ENCODE measurements around the gene FXYD1. TPM values are rescaled to one million over a fixed set of nuclear protein-coding genes. Genes with fewer than 3 reads are reported as not detected.

The FXYD1 gene
- total RNA-seq, 4 donors from 2014 or later: 44.4 to 92.6 (median 70.7) TPM

DNA sequence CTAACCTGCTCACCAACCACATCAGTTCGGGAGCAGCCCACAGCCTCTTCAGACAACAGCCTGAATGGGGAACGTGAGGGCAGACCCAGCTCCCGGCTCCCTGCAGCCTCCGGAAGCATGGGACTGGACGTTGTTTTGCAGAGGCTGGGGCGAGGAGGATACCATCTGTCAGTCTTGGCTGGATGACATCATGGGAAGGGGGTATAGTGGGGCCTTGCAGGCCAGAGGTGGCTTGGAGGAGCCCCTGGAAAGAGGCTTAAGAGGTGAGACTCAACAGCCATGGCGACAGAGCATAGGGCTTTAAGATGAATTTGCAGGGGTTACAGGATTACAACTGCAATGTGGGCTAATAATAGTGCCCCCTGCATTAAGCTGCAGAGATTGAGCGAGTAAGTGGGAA lies 21.5 kb upstream of the FXYD1 start:
- intact Hi-C loops (cut with DNase I): no loop called here
- Histone ChIP-seq H3K27me3 (no peaks in the 10 kb centered on the region), H3K4me3 (peak overlapping the region; percentile 26 to 44 (median 30)), H3K27ac (replicated peaks in 1 of 4) (peak overlapping the region; percentile 43 to 72 (median 58)), H3K9me3 (no peaks in the 10 kb centered on the region), H3K4me1 (peaks cover 12 to 35% (median 24%) of the 10 kb centered on the region in 4 donors), H3K36me3 (no peaks in the 10 kb centered on the region)
- TF ChIP-seq EP300 (IDR thresholded peaks at IDR 0.05) (no peak), POLR2A (IDR thresholded peaks at IDR 0.05; ENCODE audit: low read depth) (no peak), POLR2AphosphoS5 (IDR thresholded peaks at IDR 0.05) (no peak)
- TF ChIP-seq, protein P1, sequence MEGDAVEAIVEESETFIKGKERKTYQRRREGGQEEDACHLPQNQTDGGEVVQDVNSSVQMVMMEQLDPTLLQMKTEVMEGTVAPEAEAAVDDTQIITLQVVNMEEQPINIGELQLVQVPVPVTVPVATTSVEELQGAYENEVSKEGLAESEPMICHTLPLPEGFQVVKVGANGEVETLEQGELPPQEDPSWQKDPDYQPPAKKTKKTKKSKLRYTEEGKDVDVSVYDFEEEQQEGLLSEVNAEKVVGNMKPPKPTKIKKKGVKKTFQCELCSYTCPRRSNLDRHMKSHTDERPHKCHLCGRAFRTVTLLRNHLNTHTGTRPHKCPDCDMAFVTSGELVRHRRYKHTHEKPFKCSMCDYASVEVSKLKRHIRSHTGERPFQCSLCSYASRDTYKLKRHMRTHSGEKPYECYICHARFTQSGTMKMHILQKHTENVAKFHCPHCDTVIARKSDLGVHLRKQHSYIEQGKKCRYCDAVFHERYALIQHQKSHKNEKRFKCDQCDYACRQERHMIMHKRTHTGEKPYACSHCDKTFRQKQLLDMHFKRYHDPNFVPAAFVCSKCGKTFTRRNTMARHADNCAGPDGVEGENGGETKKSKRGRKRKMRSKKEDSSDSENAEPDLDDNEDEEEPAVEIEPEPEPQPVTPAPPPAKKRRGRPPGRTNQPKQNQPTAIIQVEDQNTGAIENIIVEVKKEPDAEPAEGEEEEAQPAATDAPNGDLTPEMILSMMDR (IDR thresholded peaks at IDR 0.05): no peak
- no peak for DNase-seq (ENCODE audit: extremely low spot score)
- 89% methylated on average over 5 of the region's 8 CpGs for WGBS

DNA sequence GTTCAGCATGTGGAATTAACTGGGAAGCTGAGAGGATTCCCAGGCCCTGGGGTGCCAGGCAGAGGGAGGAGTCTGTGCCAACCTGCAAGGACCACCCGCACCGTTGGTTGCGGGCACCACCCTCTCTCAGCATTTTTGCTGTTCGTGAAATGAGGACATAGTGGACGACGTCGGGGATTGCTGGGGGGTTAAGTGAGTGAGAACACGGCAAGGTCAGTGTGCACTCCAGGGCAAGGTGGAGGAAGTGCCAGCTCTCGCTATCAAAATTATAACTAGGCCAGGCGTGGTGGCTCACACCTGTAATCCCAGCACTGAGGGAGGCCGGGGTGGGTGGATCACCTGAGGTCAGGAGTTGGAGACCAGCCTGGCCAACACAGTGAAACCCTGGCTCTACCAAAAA lies 20.8 kb upstream of the FXYD1 start:
- WGBS: 80% methylated on average over 11 of the region's 11 CpGs
- Histone ChIP-seq H3K4me1 (peaks cover 12 to 40% (median 29%) of the 10 kb centered on the region in 4 donors), H3K9me3 (no peaks in the 10 kb centered on the region), H3K27ac (replicated peaks in 1 of 4) (peak overlapping the region in 3 of 4 donors; percentile 13 to 72 (median 53)), H3K4me3 (peak overlapping the region in 1 of 4 donors; percentile 5), H3K27me3 (no peaks in the 10 kb centered on the region), H3K36me3 (no peaks in the 10 kb centered on the region)
- intact Hi-C loops (cut with DNase I): no loop called here
- DNase-seq (ENCODE audit: extremely low spot score): no peak
- no peak for TF ChIP-seq POLR2A (IDR thresholded peaks at IDR 0.05; ENCODE audit: low read depth)
- TF ChIP-seq, protein P1 (IDR thresholded peaks at IDR 0.05): no peak
- no peak for TF ChIP-seq EP300 (IDR thresholded peaks at IDR 0.05)
- TF ChIP-seq POLR2AphosphoS5 (IDR thresholded peaks at IDR 0.05): no peak

DNA sequence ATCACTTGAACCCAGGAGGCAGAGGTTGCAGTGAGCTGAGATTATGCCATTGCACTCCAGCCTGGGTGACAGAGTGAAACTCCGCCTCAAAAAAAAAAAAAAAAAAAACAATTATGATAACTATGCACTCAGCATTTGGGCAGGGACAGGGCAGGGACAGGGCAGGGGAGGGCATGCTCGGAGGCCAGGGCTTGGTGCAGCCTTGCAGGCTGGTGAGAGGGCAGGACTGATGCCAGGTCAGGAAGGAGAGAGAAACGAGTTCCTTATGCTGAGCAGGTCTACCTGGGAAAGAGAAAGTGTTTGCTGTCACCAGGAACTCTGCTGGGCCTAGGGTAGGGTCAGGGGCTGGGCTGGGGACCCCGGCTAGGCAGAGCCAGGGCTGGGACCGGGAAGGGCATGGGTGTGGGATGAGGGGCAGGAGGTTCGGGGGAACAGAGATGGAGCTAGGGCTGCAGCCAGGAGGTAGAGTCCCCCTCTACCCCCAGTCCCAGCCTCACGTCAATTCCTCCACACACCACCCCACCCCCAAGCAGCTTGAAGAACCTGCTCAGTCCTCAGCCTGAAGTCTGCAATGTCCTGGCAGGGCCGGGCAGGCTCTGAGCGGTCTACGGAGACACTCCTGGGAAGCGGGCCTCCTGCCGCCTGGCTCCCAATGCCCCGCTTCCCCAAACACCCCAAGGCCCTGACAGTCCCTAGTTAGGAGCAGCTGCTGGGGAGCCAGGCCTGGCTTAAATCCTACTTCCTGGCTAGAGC lies 20.2 kb upstream of the FXYD1 start:
- H3K9me3 ChIP-seq: no peaks in the 10 kb centered on the region
- no peaks in the 10 kb centered on the region for H3K36me3 ChIP-seq
- no peak for TF ChIP-seq EP300 (IDR thresholded peaks at IDR 0.05)
- no peak for TF ChIP-seq POLR2AphosphoS5 (IDR thresholded peaks at IDR 0.05)
- TF ChIP-seq, protein P1 (IDR thresholded peaks at IDR 0.05): no peak
- no peak for TF ChIP-seq POLR2A (IDR thresholded peaks at IDR 0.05; ENCODE audit: low read depth)
- intact Hi-C loops (cut with DNase I): no loop called here
- H3K4me1 ChIP-seq: peaks cover 14 to 46% (median 35%) of the 10 kb centered on the region in 4 donors
- no peaks in the 10 kb centered on the region for H3K27me3 ChIP-seq
- 85% methylated on average over 7 of the region's 13 CpGs for WGBS
- DNase-seq (ENCODE audit: extremely low spot score): no peak
- peak overlapping the region; percentile 38 to 72 (median 55) for H3K27ac ChIP-seq (replicated peaks in 1 of 4)
- peak overlapping the region in 3 of 4 donors; percentile 10 to 32 (median 14) for H3K4me3 ChIP-seq

DNA sequence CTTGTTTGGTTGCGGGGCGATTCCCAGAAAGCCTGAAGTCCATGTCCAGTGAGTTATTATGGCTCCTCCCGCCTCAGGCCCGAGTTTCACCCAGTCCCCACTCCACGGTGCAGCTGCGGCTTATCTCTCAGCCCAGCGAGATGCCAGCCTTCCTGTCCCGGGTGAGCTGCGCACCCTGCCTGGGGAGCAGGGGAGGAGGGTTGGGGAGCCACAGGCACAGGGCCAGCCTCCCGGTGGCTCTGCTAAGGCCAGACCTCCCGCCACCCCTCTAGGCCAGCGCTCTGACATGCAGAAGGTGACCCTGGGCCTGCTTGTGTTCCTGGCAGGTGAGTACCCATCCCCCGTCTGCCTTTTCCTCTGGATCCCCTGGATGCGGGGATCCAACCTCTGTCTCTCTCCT lies 19.5 kb upstream of the FXYD1 start:
- no peak for TF ChIP-seq EP300 (IDR thresholded peaks at IDR 0.05)
- TF ChIP-seq POLR2A (IDR thresholded peaks at IDR 0.05; ENCODE audit: low read depth): no peak
- TF ChIP-seq, protein P1 (IDR thresholded peaks at IDR 0.05): no peak
- TF ChIP-seq POLR2AphosphoS5 (IDR thresholded peaks at IDR 0.05): no peak
- Histone ChIP-seq H3K36me3 (no peaks in the 10 kb centered on the region), H3K4me3 (peak overlapping the region in 2 of 4 donors; percentile 10 to 18), H3K4me1 (peaks cover 15 to 53% (median 42%) of the 10 kb centered on the region in 4 donors), H3K9me3 (no peaks in the 10 kb centered on the region), H3K27ac (replicated peaks in 1 of 4) (peak overlapping the region; percentile 38 to 63 (median 51)), H3K27me3 (no peaks in the 10 kb centered on the region)
- intact Hi-C loops (cut with DNase I): no loop called here
- WGBS: 68% methylated on average over 14 of the region's 14 CpGs
- no peak for DNase-seq (ENCODE audit: extremely low spot score)

All from esophagus muscularis mucosa (tissue), 4 donors.